Activated CD4-positive, alpha-beta T cell treated with anti-CD3 and anti-CD28 coated beads, Interleukin-2, amount 50 U/mL, for 24 hours (primary cell): ENCODE results near the gene HAT1.
"Not testable (repeated sequence)": the region's sequence is repeated elsewhere in the genome, so short reads cannot be mapped to it uniquely, and the experiment has no call there.

Source experiments
- DNase-seq, 2 donors: peaks; one replicate each; pipeline ENCODE4 v3.0.0-alpha.2; 2020; ENCODE audit warnings: low read depth in 1 of 2, low spot score in 1 of 2

The HAT1 gene, protein sequence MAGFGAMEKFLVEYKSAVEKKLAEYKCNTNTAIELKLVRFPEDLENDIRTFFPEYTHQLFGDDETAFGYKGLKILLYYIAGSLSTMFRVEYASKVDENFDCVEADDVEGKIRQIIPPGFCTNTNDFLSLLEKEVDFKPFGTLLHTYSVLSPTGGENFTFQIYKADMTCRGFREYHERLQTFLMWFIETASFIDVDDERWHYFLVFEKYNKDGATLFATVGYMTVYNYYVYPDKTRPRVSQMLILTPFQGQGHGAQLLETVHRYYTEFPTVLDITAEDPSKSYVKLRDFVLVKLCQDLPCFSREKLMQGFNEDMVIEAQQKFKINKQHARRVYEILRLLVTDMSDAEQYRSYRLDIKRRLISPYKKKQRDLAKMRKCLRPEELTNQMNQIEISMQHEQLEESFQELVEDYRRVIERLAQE

DNA sequence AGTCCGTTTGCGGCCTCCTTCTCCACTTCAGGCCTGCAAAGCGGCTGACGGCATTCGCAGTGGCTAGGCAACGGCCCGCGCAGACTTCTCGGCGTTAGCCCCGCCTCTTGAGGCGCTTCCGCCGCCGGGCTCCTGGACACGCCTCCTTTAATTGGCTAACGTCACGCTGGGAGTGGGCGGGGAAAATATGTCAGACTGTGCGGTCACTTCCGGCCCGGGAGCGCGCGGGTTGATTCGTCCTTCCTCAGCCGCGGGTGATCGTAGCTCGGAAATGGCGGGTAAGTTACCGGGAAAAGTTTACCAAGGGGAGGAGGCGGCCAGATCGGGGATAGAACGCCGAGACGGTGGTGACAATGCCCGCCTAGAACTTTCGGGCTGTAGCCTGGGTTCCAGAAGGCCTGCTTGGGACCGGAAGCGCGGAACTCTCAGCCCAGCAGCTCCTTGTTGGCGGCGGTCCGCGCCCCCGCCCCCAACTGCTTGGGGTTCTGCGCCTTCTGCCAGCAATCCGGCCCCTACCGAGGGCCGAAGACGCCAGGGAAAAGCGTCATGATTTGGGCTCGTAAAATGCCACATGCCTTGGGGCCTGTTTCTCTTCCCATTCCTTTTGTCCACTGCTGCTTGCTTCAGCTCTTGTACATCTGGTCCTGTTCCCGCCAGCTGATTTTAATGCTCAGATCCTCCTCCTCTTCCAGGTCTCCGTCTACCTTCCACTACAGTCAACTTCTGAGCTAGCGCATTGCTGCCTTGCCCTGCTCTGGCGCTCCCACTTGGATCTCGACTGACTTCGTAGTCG, at the start of gene HAT1:
TSS of gene HAT1 (plus strand) at position 232 of the 793 bp plus-strand sequence. CDS start at position 272, 40 bp downstream.
- DNase-seq, result peak; percentile 98 to 99

DNA sequence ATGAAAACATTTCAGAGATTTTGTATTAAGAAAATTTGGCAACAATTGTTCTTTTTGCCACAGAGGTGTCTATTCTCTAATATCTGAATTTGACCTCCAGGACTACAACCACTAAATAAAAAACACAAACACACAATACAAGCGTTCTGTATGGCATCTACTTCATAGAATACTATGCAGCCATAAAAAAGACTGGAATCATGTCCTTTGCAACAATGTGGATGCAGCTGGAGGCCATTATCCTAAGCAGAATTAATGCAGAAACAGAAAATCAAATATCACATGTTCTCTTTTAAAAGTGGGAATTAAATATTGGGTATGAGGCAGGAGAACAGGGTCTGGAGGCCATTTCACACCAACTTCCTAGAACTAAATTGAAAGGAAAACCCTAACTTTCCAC, 47.7 kb upstream of the HAT1 start:
- no peak for DNase-seq

DNA sequence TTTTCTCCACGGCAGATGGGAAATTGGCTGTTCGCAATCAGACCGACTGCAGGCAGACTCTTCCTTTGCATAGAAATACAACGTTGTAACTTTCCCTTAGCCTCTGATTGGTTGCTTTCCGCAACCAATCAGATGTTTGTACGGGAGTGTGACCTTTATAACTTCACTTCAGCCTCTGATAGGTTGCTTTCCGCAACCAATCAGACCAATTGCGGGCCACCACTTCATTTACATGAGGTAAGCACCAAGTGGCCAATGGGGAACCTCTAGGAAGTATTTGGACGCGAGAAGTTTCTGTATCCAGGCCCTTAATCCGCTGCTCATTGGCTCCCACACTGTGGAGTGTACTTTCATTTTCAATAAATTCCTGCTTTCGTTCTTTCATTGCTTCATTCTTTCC, 47.3 kb upstream of the HAT1 start:
- DNase-seq, result no peak

DNA sequence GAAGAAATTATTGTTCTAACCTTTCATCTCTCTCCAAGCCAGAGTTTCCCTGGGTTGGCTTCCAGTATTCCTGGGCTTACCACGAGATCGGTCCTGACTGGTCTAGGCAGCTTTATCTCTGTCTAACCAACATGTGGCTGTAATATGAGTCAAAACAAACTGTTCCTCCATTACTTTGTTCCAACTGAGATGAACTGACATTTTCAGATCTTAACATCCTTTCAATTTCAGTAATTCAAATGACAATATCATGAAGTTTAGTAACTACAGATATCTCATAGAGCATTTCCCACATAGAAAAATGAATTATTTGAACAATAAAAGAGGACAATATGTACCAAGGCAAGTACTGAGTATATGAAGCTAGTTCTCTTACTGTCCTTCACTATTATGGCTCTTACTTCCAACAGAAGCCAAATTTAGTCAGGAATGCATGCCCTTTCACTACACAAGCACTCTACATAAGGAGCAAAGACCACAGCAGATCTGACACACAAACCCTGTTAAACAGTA, 43.7 kb upstream of the HAT1 start:
- DNase-seq, result no peak

DNA sequence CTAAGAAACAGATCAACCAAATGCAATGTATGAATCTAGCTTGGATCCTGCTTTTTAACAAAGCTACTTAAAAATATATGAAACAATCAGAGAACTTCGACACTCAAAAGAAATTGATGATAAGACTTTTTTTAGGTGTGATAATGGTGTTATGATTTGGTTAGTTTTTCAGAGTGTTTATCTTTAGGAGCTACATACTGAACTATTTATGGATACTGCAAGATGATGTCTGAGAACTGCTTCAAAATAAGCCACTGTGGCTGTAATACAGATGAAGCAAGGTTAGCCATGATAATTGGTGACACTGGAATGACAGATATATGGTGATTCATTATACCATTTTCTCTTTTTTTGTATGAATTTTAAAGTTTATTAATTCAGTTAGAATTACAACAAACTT, 42.4 kb upstream of the HAT1 start:
- DNase-seq, result no peak

DNA sequence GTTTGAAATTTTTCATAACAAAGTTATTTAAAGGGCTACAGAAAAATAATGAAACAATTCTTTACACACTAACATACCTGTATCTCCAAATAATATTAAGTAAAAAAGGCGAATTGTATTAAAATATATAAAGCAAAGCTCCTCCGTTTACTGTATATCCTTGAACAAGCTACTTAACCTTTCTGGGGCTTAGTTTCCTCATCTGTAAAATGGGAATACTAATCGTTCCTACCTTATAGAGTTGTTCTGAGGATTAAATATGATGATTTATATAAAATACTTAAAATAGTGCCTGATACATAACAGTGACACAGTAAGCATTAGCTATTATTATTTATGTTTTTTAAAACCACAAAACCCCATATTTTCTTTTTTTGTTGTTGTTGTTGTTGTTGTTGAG, 41.5 kb upstream of the HAT1 start:
- DNase-seq, result no peak

DNA sequence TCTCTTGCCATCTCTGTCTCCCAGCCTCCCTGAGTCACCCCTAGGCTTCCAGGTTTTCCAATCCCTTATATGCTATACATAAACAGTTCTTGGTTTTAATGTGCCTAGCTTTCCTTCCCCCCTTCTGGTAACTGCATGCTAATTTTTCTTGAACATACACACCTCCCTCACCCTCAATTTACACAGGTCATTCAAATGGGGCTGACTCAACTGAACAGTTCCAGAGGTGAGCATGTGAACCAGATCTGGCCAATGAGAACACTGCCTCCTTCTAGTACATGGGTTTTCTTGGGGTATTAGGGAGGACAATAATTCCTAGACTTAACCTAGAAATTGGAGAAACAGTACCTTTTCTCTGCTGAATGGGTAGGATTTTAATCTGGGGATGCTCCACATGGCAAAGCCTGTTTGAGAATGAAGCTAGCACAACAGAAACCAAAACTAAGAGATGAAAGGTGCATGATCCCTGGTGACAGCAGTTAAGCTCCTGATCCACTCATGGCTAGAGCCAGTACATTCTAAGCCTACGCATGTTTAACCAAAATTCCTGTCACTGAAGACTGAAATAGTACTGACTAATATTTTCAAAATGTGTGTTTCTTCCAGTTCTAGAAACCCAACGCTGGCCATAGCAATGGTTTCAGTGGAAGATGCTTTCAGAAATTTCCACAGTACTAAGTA, 40.0 kb upstream of the HAT1 start:
- DNase-seq, result no peak

DNA sequence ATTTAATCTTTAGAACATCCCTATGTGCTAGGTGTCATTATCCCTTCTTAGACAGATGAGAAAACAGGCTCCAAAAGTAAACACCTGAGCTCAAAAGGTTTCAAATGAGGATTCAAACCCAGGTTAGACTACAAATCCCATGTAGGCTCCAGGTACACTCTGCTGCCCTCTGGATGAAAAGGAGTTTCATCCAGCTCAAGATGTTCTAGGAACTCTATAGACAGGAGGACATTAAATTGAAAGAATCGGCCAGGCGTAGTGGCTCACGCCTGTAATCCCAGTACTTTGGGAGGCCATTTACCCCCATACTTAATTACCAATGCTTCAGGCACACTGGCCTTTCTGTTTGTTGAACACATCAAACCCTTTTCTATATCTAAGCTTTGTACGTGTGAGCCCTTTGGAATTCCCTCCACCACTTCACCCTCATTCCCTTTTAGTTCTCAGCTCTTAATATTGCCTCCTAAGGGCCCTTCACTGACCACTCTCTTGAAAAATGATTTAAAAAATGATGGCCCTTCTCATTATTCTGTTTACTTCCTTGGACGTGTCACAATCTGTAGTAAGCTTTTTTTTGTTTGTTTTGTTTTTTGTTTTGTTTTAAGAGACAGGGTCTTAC, 38.9 kb upstream of the HAT1 start:
- no peak for DNase-seq

DNA sequence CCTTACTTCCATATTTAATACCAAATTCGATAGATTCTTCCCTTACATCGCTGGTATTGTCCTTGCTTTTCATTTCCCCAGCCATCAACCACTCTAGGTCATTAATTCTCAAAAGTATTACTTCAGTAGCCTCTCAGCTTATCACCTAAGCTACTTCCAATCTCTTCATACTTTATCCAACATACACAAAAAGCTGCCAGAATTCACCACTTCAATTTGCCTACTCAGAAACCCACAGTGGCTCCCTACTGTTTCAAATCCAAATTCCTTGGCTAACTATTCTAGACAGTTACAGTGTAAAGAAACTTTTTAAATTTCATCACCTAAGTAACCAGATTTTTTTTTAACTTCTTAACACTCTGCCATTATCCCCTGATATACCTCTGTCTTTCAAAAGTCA, 32.9 kb upstream of the HAT1 start:
- no peak for DNase-seq

DNA sequence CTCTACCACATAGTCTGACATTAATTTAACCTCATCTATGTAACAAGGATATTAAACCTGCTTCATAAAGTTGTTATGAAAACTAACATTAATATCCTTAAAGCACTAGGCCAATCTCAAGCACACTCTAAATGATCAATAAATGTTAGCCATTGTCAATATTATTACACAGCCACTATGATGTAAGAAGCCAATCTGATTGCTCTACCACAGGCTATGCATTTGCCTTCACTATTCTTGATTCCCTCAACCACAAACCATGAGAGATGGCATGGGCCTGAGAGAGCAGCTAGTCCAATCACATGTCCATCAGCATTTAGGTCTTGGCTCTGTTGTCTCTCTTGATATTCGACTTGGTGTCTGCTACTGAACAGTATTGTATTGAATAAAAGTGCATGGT, 32.5 kb upstream of the HAT1 start:
- DNase-seq, result no peak

DNA sequence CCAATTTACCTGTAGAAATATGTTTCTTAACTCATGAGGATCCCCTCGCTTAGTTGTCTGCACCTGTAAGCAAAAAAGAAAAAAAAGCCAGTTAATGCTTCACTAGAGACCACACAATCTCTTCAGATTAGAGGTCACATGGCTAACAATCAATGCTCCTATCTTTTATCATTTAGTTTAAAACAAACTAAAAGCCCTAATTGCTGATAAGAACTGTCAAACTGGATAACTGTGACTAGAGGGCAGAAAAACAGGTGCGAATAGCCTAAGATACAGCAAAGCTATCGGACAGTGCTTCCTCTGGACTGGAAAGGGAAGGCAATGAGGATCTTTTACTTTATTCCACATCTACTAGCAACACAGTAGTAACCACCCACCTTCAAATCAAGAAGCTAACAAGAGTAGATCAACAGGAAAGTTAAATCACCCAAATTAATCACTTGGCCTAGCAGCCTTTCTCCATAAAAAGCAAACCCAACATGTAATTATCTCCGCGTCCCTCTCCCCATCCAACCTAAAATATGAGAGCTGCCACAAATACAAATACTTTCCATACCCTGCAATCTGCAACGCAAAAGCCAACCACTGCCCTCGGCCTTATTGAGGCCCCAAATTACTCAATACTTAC, 29.0 kb upstream of the HAT1 start:
- no peak for DNase-seq

DNA sequence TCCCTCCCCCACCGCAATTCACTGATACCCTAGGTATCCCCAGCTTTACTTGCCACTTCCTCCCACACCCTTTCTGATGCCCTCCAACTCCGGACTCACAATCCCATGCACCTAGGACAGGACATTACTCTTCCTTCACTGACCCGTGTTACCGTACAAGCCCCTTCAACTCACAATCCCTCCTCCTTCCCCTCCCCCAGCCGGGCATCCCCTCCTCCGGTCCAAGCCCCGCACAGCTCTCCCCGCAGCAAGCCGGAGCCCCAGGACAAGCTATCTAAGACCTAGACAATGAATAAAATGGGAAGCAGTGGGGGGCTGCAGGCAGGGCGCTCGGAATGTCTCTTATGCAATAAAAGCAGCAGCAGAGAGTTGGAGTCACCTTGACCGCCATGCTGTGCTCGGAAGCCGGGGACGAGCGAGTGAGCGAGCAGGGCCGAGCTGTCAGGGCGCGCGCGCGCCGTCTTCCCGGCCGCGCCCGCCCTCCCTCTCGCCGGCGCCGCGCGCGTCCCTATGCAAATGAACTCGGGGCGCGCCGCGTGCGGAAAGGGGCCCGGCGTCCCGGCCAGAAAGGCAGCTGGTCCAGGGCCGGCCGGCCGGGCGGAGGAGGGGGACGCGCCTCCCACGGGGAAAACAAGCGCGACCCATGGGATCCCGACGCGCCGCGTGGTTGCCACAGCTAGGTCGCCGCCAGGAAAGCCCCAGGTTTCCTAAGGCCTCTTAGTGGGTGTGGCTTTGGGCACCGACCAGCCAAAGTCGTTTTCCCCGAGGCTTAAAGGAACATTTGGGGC, 28.2 kb upstream of the HAT1 start, which contains the start of gene SLC25A12:
TSS of gene SLC25A12 (minus strand) at position 421 of the 788 bp plus-strand sequence. CDS start at position 391, 30 bp downstream.
- peak; percentile 44 to 64 for DNase-seq

DNA sequence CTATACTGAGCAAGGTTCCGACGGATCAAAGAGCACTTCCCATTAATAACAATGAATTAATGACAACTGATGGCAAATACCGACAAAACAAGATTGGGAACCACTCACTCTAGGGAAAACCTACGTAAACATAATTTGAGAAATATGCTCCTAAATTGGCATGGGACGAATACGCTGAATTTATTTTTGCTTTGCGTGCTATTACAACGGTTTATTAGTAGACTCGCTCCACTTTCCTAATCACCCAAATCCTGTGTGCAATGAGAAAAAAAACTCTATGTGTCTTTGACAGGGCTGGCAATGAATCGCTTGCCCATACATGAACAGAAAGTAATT, 27.7 kb upstream of the HAT1 start:
- DNase-seq, result no peak

DNA sequence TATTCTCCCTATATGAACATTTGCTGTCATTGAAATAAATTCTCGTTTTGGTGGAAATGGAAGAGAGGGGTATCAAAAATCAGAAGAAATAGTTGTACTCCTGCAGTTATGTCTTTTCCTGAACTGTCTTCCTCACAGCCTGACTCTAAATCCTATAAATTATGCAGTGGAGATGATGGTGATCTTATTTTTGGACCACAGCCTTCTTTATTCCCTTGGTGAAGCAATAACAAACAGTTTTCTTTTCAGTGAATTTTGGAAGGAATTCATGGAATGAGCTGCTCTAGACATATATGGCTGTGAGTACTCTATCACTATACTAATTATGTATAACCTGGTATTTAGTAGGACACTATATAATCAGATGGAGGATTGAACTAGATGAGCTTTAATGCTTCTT, 26.5 kb upstream of the HAT1 start:
- no peak for DNase-seq

DNA sequence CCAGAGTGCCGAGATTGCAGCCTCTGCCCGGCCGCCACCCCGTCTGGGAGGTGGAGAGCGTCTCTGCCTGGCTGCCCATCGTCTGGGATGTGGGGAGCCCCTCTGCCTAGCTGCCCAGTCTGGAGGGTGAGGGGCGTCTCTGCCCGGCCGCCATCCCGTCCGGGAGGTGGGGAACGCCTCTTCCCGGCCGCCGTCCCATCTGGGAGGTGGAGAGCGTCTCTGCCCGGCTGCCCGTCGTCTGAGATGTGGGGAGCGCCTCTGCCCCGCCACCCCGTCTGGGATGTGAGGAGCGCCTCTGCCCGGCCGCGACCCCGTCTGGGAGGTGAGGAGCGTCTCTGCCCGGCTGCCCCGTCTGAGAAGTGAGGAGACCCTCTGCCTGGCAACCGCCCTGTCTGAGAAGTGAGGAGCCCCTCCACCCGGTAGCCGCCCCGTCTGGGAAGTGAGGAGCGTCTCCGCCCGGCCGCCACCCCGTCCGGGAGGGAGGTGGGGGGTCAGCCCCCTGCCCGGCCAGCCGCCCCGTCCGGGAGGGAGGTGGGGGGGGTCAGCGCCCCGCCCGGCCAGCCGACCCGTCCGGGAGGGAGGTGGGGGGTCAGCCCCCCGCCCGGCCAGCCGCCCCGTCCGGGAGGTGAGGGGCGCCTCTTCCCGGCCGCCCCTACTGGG, 22.5 kb upstream of the HAT1 start:
- not testable (repeated sequence) for DNase-seq

DNA sequence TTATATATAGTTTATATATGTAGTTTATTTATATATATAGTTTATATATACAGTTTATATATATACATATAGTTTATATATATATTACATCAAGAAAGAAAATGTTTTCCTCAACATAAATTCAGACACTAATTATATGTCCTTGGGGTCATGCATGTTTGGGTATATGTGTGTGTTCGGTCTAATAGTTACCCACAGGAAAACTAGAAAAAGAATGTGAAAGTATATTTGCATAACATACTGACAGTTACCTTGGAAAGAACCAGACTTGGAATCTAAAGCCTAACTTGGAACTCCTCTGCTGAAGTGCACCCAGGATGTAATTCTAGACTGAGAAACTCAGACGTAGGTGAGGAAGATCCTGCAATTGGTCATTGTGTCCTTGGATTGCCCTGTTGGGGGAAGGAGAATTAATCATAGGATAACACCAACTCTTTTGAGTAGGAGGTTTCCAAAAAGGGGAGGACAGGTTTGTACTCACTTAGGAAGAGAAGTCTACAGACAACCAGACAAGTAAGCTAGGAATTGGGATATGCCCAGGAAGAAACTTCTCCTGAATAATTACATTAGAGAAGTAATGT, 19.3 kb upstream of the HAT1 start:
- no peak for DNase-seq

DNA sequence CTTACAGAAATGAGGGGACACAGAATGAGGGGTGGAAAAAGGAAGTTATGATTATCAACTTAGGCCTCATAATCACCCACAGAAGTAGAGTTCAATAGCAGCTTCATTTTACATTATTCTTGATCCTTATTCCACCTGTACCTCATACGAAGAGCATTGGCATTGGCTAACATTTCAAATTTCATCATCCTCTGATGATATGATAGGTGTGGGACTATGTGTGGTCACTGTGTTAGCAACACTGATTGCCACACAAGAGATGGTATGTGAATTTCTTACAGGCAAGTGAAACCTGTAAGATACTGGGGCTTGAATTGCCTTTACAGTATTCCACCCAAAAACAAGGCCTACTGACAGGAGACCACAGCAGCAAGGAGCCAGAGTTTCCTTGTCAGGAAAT, 14.0 kb upstream of the HAT1 start:
- no peak for DNase-seq

DNA sequence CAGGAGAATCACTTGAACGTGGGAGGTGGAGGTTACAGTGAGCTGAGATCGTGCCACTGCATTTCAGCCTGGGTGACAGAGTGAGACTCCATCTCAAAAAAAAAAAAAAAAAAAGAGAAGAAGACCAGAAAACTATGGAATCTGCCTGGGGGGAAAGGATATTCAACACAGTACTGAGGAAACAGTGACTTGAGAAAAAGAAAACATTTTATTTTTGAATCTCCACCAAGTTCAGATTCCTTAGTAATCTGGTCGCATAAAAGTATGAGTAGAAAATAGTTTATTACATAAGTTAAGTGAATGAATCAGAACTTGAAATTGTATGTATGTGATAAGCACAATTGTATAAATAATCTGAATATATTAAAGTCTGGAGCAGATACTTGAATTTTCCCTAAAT, 13.0 kb upstream of the HAT1 start:
- no peak for DNase-seq

DNA sequence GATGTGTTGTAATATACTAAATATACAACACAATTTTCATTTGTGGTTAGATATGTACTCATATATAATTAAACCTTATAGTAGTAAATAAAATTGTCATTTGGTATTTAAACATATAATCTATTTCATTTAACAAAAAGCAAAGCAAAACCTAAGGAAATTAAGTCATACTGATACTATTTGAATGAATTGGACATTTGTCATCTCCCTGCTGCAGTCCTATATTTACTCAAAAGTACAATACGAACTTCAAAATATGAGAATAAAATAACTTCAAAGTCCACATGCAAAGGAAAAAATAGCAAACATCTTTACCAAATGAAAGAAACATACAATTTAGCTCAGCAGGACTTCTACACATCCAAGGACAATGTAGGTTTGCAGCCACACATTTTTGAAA, 11.8 kb upstream of the HAT1 start:
- DNase-seq, result no peak
